PC-3 (cell line): ENCODE measurements around the gene CPNE7. TPM values are rescaled to one million over a fixed set of nuclear protein-coding genes. Genes with fewer than 3 reads are reported as not detected.

ENCODE experiments used
- ATAC-seq: fragments of 200-7000 bp; cut with Tn5 transposase; 2 replicates; pipeline ENCODE4 v1.9.1; 2020; ENCODE audit warnings: mild to moderate bottlenecking, moderate library complexity
- BruUV-seq: library from RNA; stranded (reverse); fragments of 400-500 nt; replicated peaks from 2 replicates; lab custom pipeline; 2021; lab: Mats Ljungman, UMichigan
- CTCF ChIA-PET: fragments of 300-600 bp; sonication (Branson Sonifier 250); formaldehyde crosslinking; loops from one replicate; lab custom pipeline; 2022; ENCODE audit warnings: antibody characterized with exemption; lab: Charles Lee
- POLR2A ChIA-PET: fragments of 300-600 bp; sonication (Branson Sonifier 250); formaldehyde crosslinking; loops from one replicate; lab custom pipeline; 2022; ENCODE audit warnings: antibody characterized with exemption; ENCODE audit not compliant: unreplicated experiment; lab: Charles Lee
- DNase-seq: peaks from one replicate; pipeline ENCODE4 v3.0.0-alpha.2; 2015
- H2AFZ ChIP-seq: fragments of 300-600 bp; sonication (generic); 2 replicates; pipeline ENCODE4 v1.6.0; 2016; ENCODE audit warnings: antibody characterized with exemption, low read length
- H3F3A ChIP-seq: fragments of 300-600 bp; sonication (generic); one replicate; pipeline ENCODE4 v1.6.0; 2017; ENCODE audit warnings: antibody characterized with exemption, low read length, control low read depth, mild to moderate bottlenecking; ENCODE audit not compliant: unreplicated experiment
- H3K27ac ChIP-seq: fragments of 300-600 bp; sonication (generic); 2 replicates; pipeline ENCODE4 v1.5.1; 2016; ENCODE audit warnings: mild to moderate bottlenecking, low read length
- H3K27me3 ChIP-seq: fragments of 300-600 bp; sonication (generic); 2 replicates; pipeline ENCODE4 v1.6.1; 2016; ENCODE audit warnings: low read length, mixed read lengths
- H3K36me3 ChIP-seq: fragments of 300-600 bp; sonication (generic); 2 replicates; pipeline ENCODE4 v1.6.1; 2016; ENCODE audit warnings: low read depth, mixed run types, low read length, mixed read lengths
- H3K4me1 ChIP-seq: fragments of 300-600 bp; sonication (generic); 2 replicates; pipeline ENCODE4 v1.5.1; 2016; ENCODE audit warnings: low read length; ENCODE audit not compliant: insufficient read depth
- H3K4me2 ChIP-seq: fragments of 300-600 bp; sonication (generic); 2 replicates; pipeline ENCODE4 v1.6.0; 2016; ENCODE audit warnings: low read length
- H3K4me3 ChIP-seq: fragments of 300-600 bp; sonication (generic); 2 replicates; pipeline ENCODE4 v1.5.1; 2016; ENCODE audit warnings: mild to moderate bottlenecking, low read length, mixed read lengths
- H3K79me2 ChIP-seq: fragments of 300-600 bp; sonication (generic); 2 replicates; pipeline ENCODE4 v1.6.1; 2017; ENCODE audit warnings: low read length, mixed read lengths
- H3K9ac ChIP-seq: fragments of 300-600 bp; sonication (generic); 2 replicates; pipeline ENCODE4 v1.6.0; 2016; ENCODE audit warnings: mild to moderate bottlenecking, low read length
- H3K9me2 ChIP-seq: fragments of 300-600 bp; sonication (generic); replicated peaks from 2 replicates; pipeline ENCODE4 v1.6.1; 2016; ENCODE audit warnings: mixed run types, low read length, mixed read lengths
- H3K9me3 ChIP-seq: fragments of 300-600 bp; sonication (generic); 2 replicates; pipeline ENCODE4 v1.6.1; 2016; ENCODE audit warnings: low read length, mixed read lengths
- H4K20me1 ChIP-seq: fragments of 300-600 bp; sonication (generic); 2 replicates; pipeline ENCODE4 v1.6.1; 2016; ENCODE audit warnings: low read length, mixed read lengths
- CTCF ChIP-seq: fragments of 300-600 bp; sonication (generic); conservative IDR thresholded peaks from 2 replicates; pipeline ENCODE4 v1.5.1; 2017; ENCODE audit warnings: antibody characterized with exemption, low read depth, mild to moderate bottlenecking, low read length
- EZH2 ChIP-seq: fragments of 300-600 bp; sonication (generic); IDR thresholded peaks from one replicate; pipeline ENCODE4 v1.6.1; 2017; ENCODE audit warnings: antibody characterized with exemption, mild to moderate bottlenecking, low read length; ENCODE audit not compliant: unreplicated experiment
- EZH2phosphoT487 ChIP-seq: fragments of 300-600 bp; sonication (generic); IDR thresholded peaks from 2 replicates; pipeline ENCODE4 v1.6.1; 2018; ENCODE audit warnings: mild to moderate bottlenecking, antibody characterized with exemption, low read length, borderline replicate concordance
- intact Hi-C: fragments of 100-400 bp; cut with micrococcal nuclease; formaldehyde crosslinking; loops from 2 replicates; pipeline ENCODE4 v1.9.0; 2023
- total RNA-seq: library from RNA; depleted of rRNA; stranded (reverse); fragments of >200 nt; gene quantifications from 2 replicates; pipeline ENCODE4 v1.2.3, GENCODE V29; 2014

CPNE7 gene
- total RNA-seq, 1 experiment from 2014 or later, result 29.7 TPM

- no peak for TF ChIP-seq EZH2phosphoT487
- Histone ChIP-seq H2AFZ (no peak overlapping the region), H3K4me1 (no peaks in the 10 kb centered on the region), H4K20me1 (no peaks in the 10 kb centered on the region), H3K9ac (no peak overlapping the region), H3K4me3 (no peak overlapping the region), H3K27ac (no peak overlapping the region), H3K9me2 (no peaks in the 10 kb centered on the region), H3K79me2 (no peaks in the 10 kb centered on the region), H3K36me3 (no peaks in the 10 kb centered on the region; the same call in 1 of the 2 replicates), H3K4me2 (no peak overlapping the region), H3K27me3 (no peaks in the 10 kb centered on the region), H3F3A (no peaks in the 10 kb centered on the region), H3K9me3 (no peaks in the 10 kb centered on the region)
- ATAC-seq, result no peak
- ChIA-PET CTCF (no interaction called here), POLR2A (no interaction called here)
- BruUV-seq, result no TSS peak
- DNase-seq, result no peak
- intact Hi-C loops, result no loop called here
These were observed 19.9 kb downstream of the CPNE7 start for GRCh38 chr16:89595330-89596060.

GRCh38 chr16:89596061-89596689 lies 20.6 kb downstream of the CPNE7 start:
- no peaks in the 10 kb centered on the region; the same call in 1 of the 2 replicates for H3K36me3 ChIP-seq
- H2AFZ ChIP-seq, result no peak overlapping the region
- H3K27ac ChIP-seq, result no peak overlapping the region
- no peak for ATAC-seq
- no peaks in the 10 kb centered on the region for H3K79me2 ChIP-seq
- DNase-seq, result no peak
- no TSS peak for BruUV-seq
- H3K4me2 ChIP-seq, result no peak overlapping the region
- no peaks in the 10 kb centered on the region for H3K9me3 ChIP-seq
- intact Hi-C loops, result no loop called here
- H3K9ac ChIP-seq, result no peak overlapping the region
- H3F3A ChIP-seq, result no peaks in the 10 kb centered on the region
- no peaks in the 10 kb centered on the region for H4K20me1 ChIP-seq
- H3K27me3 ChIP-seq, result no peaks in the 10 kb centered on the region
- POLR2A ChIA-PET, result no interaction called here
- no peaks in the 10 kb centered on the region for H3K4me1 ChIP-seq
- no peak overlapping the region for H3K4me3 ChIP-seq
- TF ChIP-seq CTCF, result no peak
- no peak for TF ChIP-seq EZH2phosphoT487
- TF ChIP-seq EZH2, result no peak
- no peaks in the 10 kb centered on the region for H3K9me2 ChIP-seq
- CTCF ChIA-PET, result no interaction called here

GRCh38 chr16:89596957-89597649 lies 21.5 kb downstream of the CPNE7 start:
- Histone ChIP-seq H3K4me3 (no peak overlapping the region), H3K79me2 (no peaks in the 10 kb centered on the region), H2AFZ (no peak overlapping the region), H3K36me3 (no peaks in the 10 kb centered on the region; the same call in 1 of the 2 replicates), H3K27me3 (no peaks in the 10 kb centered on the region), H3K4me2 (no peak overlapping the region), H3K4me1 (peaks cover 4% of the 10 kb centered on the region), H4K20me1 (no peaks in the 10 kb centered on the region), H3K9ac (no peak overlapping the region), H3K9me3 (no peaks in the 10 kb centered on the region), H3F3A (no peaks in the 10 kb centered on the region), H3K9me2 (no peaks in the 10 kb centered on the region), H3K27ac (no peak overlapping the region)
- intact Hi-C loops, result no loop called here
- DNase-seq (no peak), ATAC-seq (no peak)
- TF ChIP-seq EZH2phosphoT487 (no peak), CTCF (no peak), EZH2 (no peak)
- BruUV-seq, result no TSS peak
- CTCF ChIA-PET, result no interaction called here
- POLR2A ChIA-PET, result no interaction called here
